AML-193 (cell line): ENCODE measurements around the gene PTPRC.
"Not testable (repeated sequence)": the region's sequence is repeated elsewhere in the genome, so short reads cannot be mapped to it uniquely, and the experiment has no call there.

ENCODE experiments used
- DNase-seq, 2 experiments: peaks; one replicate each; lab custom pipeline; 2025; lab: John Stamatoyannopoulos, UW

Gene PTPRC, protein sequence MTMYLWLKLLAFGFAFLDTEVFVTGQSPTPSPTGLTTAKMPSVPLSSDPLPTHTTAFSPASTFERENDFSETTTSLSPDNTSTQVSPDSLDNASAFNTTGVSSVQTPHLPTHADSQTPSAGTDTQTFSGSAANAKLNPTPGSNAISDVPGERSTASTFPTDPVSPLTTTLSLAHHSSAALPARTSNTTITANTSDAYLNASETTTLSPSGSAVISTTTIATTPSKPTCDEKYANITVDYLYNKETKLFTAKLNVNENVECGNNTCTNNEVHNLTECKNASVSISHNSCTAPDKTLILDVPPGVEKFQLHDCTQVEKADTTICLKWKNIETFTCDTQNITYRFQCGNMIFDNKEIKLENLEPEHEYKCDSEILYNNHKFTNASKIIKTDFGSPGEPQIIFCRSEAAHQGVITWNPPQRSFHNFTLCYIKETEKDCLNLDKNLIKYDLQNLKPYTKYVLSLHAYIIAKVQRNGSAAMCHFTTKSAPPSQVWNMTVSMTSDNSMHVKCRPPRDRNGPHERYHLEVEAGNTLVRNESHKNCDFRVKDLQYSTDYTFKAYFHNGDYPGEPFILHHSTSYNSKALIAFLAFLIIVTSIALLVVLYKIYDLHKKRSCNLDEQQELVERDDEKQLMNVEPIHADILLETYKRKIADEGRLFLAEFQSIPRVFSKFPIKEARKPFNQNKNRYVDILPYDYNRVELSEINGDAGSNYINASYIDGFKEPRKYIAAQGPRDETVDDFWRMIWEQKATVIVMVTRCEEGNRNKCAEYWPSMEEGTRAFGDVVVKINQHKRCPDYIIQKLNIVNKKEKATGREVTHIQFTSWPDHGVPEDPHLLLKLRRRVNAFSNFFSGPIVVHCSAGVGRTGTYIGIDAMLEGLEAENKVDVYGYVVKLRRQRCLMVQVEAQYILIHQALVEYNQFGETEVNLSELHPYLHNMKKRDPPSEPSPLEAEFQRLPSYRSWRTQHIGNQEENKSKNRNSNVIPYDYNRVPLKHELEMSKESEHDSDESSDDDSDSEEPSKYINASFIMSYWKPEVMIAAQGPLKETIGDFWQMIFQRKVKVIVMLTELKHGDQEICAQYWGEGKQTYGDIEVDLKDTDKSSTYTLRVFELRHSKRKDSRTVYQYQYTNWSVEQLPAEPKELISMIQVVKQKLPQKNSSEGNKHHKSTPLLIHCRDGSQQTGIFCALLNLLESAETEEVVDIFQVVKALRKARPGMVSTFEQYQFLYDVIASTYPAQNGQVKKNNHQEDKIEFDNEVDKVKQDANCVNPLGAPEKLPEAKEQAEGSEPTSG (N-terminal part only)

DNA sequence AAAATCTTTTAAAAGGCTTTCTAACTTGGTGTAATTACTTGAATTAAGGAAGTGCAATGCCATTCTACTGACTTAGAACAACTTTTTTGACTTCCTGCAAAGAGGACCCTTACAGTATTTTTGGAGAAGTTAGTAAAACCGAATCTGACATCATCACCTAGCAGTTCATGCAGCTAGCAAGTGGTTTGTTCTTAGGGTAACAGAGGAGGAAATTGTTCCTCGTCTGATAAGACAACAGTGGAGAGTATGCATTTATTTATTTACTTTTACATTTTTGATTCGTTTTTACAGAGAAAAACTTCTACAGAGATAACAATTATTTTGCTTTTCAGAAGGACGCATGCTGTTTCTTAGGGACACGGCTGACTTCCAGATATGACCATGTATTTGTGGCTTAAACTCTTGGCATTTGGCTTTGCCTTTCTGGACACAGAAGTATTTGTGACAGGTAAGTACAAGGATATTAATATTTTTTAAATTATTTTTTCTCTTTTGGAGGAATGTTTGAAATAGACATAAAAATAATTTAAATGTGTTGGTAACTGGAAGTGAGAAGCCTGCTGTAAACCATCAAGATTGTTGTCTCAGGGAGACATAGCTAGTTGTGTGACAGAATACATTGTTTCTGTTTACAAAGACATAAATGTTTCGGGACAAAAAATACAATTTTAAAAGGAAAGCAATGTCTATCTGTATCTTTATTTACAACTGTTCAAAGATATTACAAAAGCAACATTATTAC is at the start of gene PTPRC:
TSS of gene PTPRC (plus strand) at position 147 of the 742 bp plus-strand sequence. CDS start at position 376, 229 bp downstream.
- DNase-seq: peak; percentile 91 to 92

DNA sequence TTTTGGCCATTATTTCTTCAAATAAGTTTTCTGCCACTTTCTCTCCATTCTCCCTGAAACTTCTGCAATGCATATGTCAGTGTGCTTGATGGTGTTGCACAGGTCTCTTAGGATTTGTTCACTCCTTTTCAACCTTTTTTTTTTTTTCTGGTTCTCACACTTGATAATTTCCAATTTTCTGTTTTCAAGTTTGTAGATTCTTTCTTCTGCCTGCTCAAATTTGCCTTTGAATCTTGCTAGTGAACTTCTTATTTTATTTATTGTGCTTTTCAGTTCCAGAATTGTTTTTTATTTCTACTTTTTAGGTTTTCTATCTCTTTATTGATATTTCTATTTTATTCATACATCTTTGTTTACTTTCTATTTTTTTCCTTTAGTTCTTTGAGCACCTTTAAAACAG is 48.4 kb upstream of the PTPRC start:
- DNase-seq: no peak

DNA sequence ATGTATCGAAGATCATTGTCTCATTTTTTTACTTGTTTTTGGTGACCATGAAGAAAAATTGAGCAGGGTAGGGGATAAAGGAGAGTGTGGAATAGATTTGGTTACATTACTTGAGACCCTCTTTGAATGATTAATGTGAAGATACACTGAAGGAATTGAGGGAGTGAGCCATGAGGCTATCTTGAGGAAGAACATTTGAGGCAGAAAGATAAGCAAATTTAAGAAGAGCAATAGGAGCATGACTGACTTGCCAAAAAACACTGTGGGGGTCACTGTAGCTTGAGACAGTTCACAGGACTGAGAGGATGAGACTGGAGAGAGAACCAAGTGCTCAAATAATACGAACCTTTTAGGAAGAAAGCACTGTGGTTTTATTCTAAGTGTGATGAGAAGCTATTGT is 43.1 kb upstream of the PTPRC start:
- DNase-seq: no peak

DNA sequence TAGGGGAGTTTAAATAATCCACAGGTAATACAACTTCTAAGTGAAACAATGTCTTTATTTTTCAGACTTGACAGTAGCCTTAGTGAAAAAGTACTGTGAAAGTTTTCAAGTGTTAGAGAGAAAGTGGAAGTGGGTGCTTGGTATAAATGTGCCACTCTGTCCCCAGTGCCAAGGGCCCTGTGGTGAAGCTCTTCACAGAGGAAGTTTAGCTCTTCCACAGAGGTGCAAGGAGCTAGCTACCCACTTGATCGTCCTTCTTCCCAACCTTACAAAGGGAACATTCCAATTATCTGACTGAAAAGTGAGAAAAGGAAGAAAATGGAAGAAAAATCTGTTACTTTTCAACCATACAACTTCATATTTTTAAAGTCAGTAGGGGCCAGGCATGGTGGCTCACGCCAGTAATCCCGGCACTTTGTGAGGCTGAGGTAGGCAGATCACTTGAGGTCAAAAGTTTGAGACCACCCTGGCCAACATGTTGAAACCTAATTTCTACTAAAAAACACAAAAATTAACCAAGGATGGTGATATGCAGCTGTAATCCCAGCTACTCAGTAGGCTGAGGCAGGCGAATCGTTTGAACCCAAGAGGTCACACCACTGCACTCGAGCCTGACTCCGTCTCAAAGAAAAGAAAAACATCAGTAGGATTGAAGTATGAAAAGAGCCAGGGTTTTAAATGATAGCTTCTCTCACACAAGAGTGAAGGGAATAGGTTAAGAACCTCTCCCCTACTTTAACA is 41.0 kb upstream of the PTPRC start:
- no peak for DNase-seq

DNA sequence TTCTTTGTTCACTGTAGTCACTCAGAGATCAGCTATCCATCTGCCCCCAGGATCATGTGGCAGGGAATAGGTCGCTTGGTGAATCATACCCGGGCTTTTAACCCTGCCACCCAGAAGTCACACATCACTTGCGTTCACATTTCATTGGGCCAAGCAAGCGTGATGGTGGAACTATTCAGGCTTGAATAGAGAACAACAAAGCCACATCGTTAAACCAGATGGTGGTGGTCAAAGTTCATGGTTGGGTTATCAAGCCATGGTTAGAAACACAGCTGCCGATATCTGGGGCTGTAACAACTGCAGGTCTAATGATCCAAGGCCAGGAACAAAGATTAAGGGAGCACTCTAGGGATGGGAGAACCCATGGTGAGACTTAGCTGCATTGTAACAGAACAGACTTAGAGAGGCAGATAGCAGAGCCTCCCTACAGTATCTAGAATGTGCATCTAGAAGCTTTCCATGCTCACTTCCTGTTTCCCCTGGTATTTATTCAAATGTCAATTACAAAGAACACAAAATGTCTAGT is 40.0 kb upstream of the PTPRC start:
- no peak for DNase-seq

DNA sequence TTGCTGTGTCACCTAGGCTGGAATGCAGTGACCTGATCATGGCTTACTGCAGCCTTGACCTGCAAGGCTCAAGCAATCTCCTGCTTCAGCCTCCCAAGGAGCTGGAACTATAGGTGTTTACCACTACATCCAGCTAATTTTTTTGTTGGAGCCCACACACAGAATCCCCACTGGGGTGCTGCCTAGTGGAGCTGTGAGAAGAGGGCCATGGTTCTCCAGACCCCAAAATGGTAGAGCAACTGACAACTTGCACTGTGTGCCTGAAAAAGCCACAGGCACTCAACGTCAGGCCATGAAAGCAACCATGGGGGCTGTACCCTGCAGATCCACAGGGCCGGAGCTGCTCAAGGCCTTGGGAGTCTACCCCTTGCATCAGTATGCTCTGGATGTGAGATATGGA is 39.1 kb upstream of the PTPRC start:
- DNase-seq: no peak

DNA sequence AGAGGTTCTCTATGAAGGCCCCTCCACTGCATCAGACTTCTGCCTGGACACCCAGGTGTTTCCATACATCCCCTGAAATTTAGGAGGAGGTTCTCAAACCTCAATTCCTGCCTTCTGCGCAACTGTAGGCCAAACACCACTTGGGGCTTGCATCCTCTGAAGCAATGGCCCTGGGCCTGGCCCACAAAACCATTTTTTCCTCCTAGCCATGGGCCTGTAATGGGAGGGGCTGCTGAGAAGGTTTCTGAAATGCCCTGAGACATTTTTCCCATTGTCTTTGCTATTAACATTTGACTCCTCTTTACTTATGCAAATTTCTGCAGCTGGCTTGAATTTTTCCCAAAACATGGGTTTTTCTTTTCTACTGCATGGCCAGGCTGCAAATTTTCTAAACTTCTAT is 37.9 kb upstream of the PTPRC start:
- DNase-seq: no peak

DNA sequence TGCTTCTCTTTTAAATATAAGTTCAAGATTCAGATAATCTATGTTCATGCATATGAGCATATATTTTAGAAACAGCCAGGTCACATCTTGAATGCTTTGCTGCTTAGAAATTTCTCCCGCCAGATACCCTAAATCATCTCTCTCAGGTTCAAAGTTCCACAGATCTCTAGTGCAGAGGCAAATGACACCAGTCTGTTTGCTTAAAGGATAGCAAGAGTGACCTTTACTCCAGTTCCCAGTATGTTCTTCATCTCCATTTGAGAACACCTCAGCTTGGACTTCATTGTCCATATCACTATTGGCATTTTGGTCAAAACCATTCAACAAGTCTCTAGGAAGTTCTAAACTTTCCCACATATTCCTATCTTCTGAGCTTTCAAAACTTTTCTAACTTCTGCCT is 37.5 kb upstream of the PTPRC start:
- not testable (repeated sequence) for DNase-seq

DNA sequence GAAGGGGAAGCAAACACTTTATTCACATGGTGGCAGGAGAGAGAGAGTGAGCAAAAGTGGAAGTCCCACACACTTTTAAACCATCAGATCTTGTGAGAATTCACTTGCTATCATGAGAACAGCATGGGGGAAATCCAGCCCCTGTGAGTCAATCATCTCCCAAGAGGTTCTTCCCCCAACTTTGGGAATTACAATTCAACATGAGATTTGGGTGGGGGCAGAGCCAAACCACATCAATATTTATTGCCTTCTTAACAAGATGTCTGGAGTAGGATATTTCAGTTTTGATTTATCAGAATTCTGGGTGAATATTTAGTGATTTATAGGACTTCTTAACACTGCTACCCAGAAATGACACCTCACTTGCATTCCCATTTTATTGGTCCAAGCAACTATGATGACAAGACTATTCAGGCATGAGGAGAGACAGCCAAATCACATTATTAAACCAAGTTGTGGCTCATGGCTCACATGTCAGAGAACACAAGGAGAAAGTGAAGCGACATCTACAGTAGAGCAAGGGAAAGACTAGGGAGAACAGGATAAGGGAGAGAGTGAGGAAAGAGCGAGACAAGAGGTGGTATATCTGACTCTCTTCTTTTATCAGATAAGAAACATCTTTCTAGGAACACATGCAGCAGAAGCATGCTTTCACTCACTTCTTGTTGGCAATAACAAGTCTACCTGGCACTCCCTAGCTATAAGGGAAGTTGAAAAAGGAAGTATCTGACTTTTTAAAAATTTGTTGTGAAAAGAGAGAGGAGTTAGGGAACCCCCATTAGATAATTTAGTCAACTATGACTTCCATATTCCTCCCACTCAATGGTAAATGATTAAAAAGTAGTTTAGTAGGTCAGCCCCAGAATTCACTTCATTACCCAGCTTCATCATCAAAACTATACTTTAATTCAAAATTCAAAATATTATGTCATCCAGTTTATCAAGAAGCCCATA is 36.6 kb upstream of the PTPRC start:
- peak; percentile 11 to 12 for DNase-seq

DNA sequence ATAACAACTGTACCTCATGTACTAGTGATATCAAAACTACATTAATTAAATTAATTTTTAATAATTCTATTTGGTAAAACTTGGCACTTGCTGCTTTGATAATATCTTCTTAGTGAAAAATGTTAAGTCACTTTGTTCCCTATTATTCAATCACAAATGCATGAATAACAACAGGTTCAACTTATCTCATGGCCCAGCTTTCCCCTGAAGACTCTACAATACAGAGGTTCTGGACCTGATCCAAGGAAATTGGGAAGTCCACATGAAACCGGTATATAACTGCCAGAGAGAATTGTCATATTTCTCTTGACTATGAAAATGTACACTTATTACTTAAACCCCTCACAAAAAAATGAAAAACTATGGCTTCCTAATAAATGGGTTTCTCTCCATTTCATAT is 33.9 kb upstream of the PTPRC start:
- DNase-seq: no peak

DNA sequence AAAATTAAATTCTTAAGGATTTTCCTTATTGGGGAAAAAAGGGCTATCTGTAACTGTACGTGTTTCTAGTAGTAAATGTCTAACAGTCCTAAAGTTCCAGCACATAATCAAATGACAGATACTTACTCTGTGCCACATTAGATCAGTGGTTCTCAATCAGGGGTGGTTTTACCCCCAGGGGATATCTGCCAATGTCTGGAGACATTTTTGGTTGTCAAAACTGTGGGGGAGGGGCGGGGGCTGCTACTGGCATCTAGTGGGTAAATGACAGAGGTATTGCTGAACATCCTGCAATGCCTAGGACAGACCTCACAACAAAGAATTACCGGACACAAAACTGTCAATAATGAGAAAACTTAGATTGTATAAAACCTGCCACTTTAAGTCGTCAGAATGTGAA is 33.4 kb upstream of the PTPRC start:
- no peak for DNase-seq

DNA sequence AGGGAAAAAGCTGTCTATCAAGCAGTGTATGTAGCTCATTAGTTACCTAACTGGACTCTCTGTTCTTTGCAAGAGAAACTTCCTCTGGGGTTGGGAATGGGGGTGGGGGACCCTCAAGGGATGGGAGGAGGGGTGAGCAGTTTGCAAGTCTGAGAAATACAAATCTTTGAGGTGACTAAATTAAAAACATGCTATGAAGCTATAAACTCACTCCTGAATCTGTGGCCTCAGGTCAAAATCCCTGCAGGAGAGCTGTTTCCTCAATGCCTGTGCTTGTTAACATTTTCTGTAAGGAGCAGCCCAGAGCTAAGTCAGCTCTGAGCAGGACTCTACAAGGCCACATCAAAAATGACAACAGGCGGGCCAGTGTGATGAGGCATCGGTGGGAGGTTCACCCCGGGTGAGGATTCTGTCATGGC is 32.8 kb upstream of the PTPRC start:
- DNase-seq: no peak

DNA sequence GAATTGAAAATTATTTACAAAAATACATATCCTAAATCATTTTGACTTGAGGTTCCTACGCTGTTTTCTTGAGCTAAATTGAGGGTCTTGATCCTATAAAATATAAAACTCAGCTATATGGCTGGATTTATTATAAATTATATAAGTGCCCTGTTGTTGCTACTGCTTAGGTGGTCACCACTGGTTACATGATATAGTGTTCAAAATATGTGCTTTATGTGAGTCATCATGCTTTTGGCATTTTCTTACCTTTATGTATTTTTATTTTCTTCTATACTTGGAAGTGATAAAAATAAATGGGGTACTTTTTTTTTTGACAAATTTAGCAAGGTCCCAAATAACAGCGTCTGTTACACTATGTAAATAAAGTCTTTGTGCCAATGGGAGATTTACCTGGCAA is 31.1 kb upstream of the PTPRC start:
- DNase-seq: no peak

DNA sequence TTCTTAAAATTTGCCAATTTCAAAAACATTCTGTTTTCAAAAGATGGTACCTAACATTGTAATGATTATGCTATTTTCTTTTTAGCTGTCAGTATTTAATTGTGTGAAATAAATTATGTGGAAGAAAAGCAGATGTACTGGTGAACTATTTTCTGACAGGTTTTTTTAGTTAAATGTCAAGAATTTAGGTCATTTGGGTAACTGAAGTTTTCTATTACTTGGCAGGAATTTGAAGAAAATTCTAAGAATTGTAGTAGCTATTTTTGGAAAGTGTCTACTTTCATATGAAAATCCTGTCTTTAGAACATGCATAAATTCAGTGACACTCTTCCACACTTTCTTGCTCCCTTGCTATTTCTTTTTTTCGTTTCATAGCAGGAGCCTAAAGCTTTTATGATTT is 28.5 kb upstream of the PTPRC start:
- no peak for DNase-seq

DNA sequence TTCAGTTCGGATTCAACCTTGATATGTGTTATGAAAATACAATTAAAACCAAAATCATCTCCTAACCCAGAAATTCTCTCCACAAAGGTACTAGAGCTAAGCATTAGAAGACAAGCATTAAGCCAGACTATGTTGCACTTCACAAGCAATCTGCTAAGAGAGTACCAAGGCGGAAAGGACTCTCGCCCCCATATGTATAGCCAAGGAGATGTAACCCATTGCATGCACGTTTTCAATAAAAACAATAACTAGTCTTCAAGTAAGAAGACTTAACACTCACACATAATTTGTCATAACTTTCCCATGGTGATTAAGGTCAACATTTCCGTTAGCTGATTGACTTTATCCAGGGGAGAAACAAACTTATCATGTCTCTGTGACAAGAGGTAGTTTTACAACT is 27.6 kb upstream of the PTPRC start:
- no peak for DNase-seq

DNA sequence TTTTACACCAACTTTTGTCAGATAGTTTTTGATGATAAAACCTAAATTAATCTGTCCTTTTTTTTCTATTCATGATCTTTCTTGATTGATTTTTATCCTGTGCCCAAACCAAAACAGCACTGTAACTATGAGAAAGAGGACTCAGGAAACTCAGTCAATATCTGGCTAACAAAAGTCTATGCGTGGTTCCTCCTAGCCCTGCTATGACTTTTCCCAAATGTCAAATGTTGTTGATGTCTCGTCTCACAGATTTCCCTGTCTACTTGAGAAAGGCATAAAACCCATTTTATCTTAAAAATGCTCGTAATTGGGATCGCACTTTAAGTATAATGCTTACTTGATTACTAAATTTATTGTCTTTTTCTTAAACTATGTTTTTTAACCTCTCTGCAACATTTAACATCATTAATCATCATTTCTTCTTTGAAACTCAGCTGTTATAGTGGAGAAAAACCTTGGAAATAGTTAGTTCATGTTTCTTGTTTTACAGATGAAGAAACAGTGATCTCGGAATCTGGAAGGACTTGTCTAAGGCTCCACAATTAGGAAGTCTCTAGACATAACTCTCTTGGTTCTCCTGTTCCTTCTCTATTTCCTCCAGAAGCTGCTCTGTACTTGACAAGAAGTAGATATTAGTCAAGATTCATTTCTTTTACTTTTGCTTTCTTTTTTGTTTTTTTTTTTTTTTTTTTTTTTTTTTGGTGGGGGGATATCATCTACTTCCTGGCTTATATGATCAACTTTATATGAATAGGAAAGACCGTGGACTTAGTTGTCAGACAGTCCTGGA is 26.2 kb upstream of the PTPRC start:
- no peak for DNase-seq

DNA sequence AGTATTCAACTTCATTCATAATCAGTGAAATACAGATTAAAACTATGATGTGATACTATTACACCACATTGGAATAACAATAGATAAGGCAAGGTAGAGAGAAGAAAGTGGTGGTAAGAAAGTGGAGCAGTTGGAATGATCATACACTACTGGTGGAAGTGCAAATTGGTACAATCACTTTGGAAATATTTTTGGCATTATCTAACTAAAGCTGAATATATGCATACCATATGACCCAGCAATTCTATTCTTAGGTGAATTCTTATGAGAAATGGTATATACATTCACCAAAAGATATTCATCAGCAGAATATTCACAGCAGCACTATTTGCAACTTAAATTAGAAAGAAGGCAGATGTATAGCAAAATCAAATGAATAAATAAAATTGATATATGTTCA is 21.4 kb upstream of the PTPRC start:
- DNase-seq: no peak

DNA sequence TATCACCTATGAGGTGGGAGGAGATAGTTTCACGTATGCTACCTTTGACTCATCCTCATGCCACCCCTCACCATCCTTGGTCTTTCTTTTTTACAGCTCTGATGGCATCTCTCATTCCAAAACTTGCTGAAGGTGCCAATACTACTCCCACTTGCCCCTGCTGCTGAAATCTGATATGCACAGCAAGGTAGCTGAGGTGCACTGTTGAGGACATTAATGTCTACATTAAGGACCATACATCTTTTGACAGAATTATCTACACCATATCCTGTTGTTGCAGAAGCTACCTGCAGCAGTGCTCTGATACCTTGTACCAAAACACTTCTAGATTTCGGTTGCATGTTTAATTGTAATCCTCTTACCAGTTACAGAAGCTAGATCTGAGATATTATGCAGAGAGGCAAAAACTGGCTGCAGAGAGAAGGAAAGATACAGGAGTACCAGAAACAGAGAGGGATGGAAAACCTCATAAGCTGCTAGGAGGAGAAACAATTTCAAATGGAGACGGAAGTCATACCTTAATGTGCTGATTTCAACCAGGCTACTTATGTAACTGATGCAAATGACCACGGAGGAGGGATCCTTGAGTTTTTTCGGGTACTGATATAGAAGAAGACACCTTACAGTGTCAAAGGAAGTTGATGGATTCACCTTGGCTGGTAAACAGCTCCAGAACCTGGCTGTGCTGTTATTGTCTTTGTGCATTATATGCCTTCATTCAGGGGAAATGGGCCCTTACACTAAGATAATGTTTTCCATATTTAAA is 19.3 kb upstream of the PTPRC start:
- no peak for DNase-seq
